ENCODE results near the gene PARD6G. TPM values are rescaled to one million over a fixed set of nuclear protein-coding genes. Genes with fewer than 3 reads are reported as not detected.
A peak's percentile ranks its signal among the peaks of the same experiment; 100 is the strongest.

PARD6G gene
- total RNA-seq, 8 experiments from 2014 or later, result 2.3 to 13.7 (median 7.2) TPM

DNA sequence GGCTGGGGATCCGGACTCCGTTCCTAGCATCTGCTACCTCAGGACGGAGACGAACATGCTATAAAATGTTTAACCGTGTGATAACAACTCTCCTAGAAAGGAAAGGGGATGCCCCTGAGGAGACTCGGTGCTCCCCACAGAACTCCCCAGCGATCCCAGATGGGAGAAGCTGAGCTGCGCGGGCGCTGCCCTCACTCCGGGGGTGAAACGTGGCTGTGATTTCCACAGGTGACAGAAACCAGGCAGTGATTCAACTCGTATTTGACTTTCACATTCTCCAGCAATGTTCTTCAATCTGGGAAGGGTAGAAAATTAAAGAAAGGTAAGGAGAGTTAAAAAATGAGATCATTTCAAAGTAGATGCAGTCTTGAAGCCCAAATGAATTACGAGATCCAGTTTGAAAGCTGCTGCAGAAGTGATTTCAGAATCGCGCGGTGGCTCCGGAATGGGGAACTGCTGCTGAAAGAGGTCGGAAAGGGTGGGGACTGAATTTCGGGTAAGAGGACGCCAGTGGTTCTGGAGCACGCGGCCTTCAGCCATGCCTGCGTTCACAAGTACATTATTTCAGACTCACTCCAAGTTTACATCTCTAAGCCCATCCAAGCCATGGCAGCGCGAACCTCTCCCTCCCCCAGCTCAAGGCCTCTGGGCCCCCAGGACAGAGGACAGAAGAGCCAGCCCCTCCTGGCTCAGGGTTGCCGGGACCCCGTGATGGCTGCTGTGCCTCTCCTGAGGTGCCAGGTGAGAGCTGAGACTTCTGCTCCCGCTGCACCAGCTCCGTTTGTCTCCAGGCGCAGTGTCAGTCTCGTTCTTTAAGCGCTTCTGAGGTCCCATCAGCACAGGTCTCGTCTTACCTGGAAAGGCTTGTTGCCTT is 98.8 kb downstream of the PARD6G start:
- peak in 5 of 8 experiments; percentile 1 to 14 (median 8) for ATAC-seq (replicated peaks in 6 of 8)
- in situ Hi-C loops (cut with MboI; ENCODE audit: low pct_unique_long_range_greater_than_20kb in 2 of 9, low sequenced_read_pairs in 9 of 9, unreplicated experiment in 9 of 9), result no loop called here
- Histone ChIP-seq H3K27ac (peak overlapping the region in 1 of 2 donors; percentile 17), H3K4me3 (peak overlapping the region; percentile 47 to 65 (median 61)), H3K4me1 (replicated peaks in 1 of 2) (peaks cover 5 to 22% of the 10 kb centered on the region in 2 donors)
- 14 to 96% (median 73%) methylated on average over 2 to 21 of the region's 34 CpGs; no CpG with 5 or more reads in 1 of the 10 experiments for WGBS, 10 experiments

- ATAC-seq (replicated peaks in 6 of 8), result peak; percentile 69 to 92 (median 87)
- peak overlapping the region; percentile 68 to 74 for H3K27ac ChIP-seq
- peak overlapping the region; percentile 47 to 65 (median 61) for H3K4me3 ChIP-seq
- in situ Hi-C loops (cut with MboI; ENCODE audit: low pct_unique_long_range_greater_than_20kb in 2 of 9, low sequenced_read_pairs in 9 of 9, unreplicated experiment in 9 of 9), result no loop called here
- WGBS, 10 experiments, result 0 to 78% (median 7%) methylated on average over 3 to 18 of the region's 52 CpGs
- H3K4me1 ChIP-seq (replicated peaks in 1 of 2), result peaks cover 5 to 22% of the 10 kb centered on the region in 2 donors
Measured at GRCh38 chr18:80147418-80148325, 99.6 kb downstream of the PARD6G start.

DNA sequence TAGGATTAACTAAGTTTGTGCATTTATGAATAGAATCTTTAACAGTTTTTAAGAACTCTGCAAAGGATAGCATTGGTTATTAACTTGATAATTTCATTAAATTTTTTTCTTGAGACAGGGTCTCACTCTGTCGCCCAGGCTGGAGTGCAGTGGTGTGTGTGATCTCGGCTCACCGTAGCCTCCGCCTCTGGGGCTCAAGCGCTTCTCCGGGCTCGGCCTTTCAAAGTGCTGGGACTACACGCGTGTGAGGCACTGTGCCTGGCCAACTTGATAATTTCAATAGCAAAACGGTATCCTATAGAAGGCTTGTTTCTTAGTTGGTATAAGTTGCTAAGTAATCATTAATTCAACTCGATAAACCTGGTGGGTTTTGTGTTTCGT is 100.3 kb downstream of the PARD6G start:
- Histone ChIP-seq H3K4me3 (peak overlapping the region; percentile 47 to 65 (median 61)), H3K4me1 (replicated peaks in 1 of 2) (peaks cover 5 to 22% of the 10 kb centered on the region in 2 donors), H3K27ac (peak overlapping the region; percentile 68 to 74)
- ATAC-seq (replicated peaks in 6 of 8), result peak; percentile 4 to 43 (median 31)
- 0 to 66% (median 32%) methylated on average over 2 to 11 of the region's 12 CpGs; no CpG with 5 or more reads in 4 of the 10 experiments for WGBS, 10 experiments
- in situ Hi-C loops (cut with MboI; ENCODE audit: low pct_unique_long_range_greater_than_20kb in 2 of 9, low sequenced_read_pairs in 9 of 9, unreplicated experiment in 9 of 9), result no loop called here

DNA sequence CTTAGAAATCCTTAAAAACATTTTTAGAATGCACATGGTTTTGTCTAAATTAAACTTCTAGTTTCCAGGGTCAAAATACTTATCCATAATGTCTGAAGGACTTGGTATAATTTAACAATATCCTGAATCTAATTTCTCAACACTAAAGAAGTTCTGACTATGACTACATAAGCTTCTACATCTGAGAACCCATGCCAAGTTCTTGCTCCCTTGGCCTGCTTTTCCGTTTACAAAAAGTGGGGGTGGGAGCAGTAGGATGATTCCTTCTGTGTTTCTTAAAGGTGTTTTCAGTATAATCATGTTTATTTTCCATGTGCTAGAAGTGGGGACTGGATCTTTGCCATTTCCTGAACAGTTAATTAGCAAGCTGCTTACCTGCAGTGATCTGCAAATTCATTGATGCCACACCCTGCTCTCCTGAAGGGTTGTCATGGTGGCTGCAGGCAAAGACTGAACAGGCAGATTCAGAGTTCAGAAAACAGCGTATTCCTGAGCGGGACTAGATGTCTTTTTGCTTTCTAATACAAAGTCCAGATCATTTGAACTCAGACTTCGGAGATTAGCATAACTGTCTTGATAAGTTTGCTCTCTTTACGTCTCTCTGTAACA is 102.0 kb downstream of the PARD6G start:
- H3K4me1 ChIP-seq (replicated peaks in 1 of 2), result peaks cover 5 to 22% of the 10 kb centered on the region in 2 donors
- ATAC-seq (replicated peaks in 6 of 8), result no peak
- in situ Hi-C loops (cut with MboI; ENCODE audit: low pct_unique_long_range_greater_than_20kb in 2 of 9, low sequenced_read_pairs in 9 of 9, unreplicated experiment in 9 of 9), result no loop called here
- H3K4me3 ChIP-seq, result no peak overlapping the region
- WGBS, 10 experiments, result 71 to 100% (median 94%) methylated on average over 1 to 5 of the region's 5 CpGs
- no peak overlapping the region for H3K27ac ChIP-seq

DNA sequence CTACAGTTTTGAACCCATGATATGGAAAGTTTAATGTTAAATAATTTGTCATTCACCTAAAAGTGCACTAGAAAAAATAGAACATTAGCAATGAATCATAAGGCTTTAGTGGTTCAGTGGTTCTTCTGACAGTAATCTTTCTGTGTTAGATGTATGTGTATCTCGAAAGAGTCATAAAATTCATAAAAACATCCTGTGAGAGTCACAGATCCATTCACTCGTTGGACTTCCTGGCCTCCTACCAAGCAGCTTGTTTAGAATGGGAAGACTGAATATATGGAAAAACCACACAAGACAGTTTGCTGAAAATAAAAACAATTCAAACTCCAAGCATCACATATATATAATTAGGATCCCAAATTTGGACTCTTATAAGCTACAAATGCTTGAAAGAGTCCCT is 103.4 kb downstream of the PARD6G start:
- no peak for ATAC-seq (replicated peaks in 6 of 8)
- 0 to 100% (median 48%) methylated on average over 1 to 2 of the region's 2 CpGs; no CpG with 5 or more reads in 1 of the 10 experiments for WGBS, 10 experiments
- H3K4me3 ChIP-seq, result no peak overlapping the region
- peaks cover 5 to 15% of the 10 kb centered on the region in 2 donors for H3K4me1 ChIP-seq (replicated peaks in 1 of 2)
- in situ Hi-C loops (cut with MboI; ENCODE audit: low pct_unique_long_range_greater_than_20kb in 2 of 9, low sequenced_read_pairs in 9 of 9, unreplicated experiment in 9 of 9), result no loop called here
- H3K27ac ChIP-seq, result no peak overlapping the region

DNA sequence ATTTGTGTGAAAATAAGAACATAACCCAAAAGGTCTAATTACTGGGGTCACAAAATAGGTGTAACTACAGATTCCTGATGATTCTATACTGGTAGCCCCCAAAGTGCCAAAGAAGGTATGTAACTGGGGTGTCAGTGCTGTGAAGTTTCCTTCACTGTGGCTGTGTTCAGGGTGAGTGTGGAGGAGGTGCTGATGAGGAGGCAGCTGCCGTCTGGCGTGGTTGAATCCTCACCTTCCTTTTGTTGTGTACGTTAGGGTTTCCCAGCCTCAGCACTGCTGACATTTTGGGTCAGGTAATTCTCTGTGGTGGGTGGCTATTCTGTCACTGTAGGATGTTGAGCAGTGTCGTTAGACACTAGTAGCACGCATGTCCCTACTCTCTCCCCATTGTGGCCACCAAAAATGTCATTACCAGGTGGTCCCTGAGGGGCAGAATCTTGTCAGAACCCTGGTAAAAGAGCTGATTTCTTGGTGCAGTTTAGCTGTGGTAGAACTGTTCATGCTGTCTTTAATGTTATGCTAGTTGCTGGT is 106.8 kb downstream of the PARD6G start:
- H3K27ac ChIP-seq, result no peak overlapping the region
- ATAC-seq (replicated peaks in 6 of 8), result no peak
- H3K4me3 ChIP-seq, result no peak overlapping the region
- WGBS, 10 experiments, result 88 to 93% methylated on average over 3 of the region's 5 CpGs; no CpG with 5 or more reads in 8 of the 10 experiments
- in situ Hi-C loops (cut with MboI; ENCODE audit: low pct_unique_long_range_greater_than_20kb in 2 of 9, low sequenced_read_pairs in 9 of 9, unreplicated experiment in 9 of 9), result no loop called here
- no peaks in the 10 kb centered on the region for H3K4me1 ChIP-seq (replicated peaks in 1 of 2)

DNA sequence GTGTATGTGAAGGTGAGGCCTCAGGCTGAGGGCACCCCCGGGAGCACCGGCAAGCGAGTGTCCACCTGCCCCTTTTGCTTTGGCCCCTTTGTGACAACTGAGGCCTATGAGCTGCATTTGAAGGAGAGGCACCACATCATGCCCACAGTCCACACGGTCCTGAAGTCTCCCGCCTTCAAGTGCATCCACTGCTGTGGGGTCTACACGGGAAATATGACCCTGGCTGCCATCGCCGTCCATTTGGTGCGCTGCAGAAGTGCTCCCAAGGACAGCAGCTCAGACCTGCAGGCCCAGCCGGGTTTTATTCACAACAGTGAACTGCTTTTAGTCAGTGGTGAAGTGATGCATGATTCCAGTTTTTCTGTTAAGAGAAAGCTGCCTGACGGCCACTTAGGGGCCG is 109.3 kb downstream of the PARD6G start:
- no peak overlapping the region for H3K4me3 ChIP-seq
- in situ Hi-C loops (cut with MboI; ENCODE audit: low pct_unique_long_range_greater_than_20kb in 2 of 9, low sequenced_read_pairs in 9 of 9, unreplicated experiment in 9 of 9), result no loop called here
- H3K27ac ChIP-seq, result no peak overlapping the region
- 74 to 100% (median 90%) methylated on average over 3 to 10 of the region's 12 CpGs; no CpG with 5 or more reads in 4 of the 10 experiments for WGBS, 10 experiments
- H3K4me1 ChIP-seq (replicated peaks in 1 of 2), result no peaks in the 10 kb centered on the region
- no peak for ATAC-seq (replicated peaks in 6 of 8)

DNA sequence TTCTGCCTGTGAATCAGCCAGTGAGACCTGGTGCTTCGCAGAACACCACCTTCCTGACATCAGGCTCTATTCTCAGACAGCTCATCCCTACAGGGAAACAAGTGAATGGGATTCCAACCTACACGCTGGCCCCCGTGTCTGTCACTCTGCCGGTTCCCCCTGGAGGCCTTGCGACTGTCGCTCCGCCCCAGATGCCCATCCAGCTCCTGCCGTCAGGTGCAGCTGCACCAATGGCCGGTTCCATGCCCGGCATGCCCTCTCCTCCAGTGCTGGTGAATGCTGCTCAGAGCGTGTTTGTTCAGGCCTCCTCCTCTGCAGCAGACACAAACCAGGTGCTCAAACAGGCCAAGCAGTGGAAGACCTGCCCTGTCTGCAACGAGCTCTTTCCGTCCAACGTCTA is 110.2 kb downstream of the PARD6G start:
- Histone ChIP-seq H3K27ac (no peak overlapping the region), H3K4me1 (replicated peaks in 1 of 2) (no peaks in the 10 kb centered on the region), H3K4me3 (no peak overlapping the region)
- ATAC-seq (replicated peaks in 6 of 8), result peak in 3 of 8 experiments; percentile 21 to 25 (median 24)
- in situ Hi-C loops (cut with MboI; ENCODE audit: low pct_unique_long_range_greater_than_20kb in 2 of 9, low sequenced_read_pairs in 9 of 9, unreplicated experiment in 9 of 9), result no loop called here
- 79 to 100% (median 93%) methylated on average over 1 to 5 of the region's 14 CpGs; no CpG with 5 or more reads in 6 of the 10 experiments for WGBS, 10 experiments

GRCh38 chr18:80136679-80137078 is 110.6 kb downstream of the PARD6G start:
- Histone ChIP-seq H3K4me3 (no peak overlapping the region), H3K27ac (no peak overlapping the region), H3K4me1 (replicated peaks in 1 of 2) (no peaks in the 10 kb centered on the region)
- 60 to 89% methylated on average over 1 to 3 of the region's 8 CpGs; no CpG with 5 or more reads in 8 of the 10 experiments for WGBS, 10 experiments
- peak in 3 of 8 experiments; percentile 12 to 24 (median 15) for ATAC-seq (replicated peaks in 6 of 8)
- in situ Hi-C loops (cut with MboI; ENCODE audit: low pct_unique_long_range_greater_than_20kb in 2 of 9, low sequenced_read_pairs in 9 of 9, unreplicated experiment in 9 of 9), result no loop called here

GRCh38 chr18:80135136-80135535 is 112.2 kb downstream of the PARD6G start:
- in situ Hi-C loops (cut with MboI; ENCODE audit: low pct_unique_long_range_greater_than_20kb in 2 of 9, low sequenced_read_pairs in 9 of 9, unreplicated experiment in 9 of 9), result no loop called here
- no peaks in the 10 kb centered on the region for H3K4me1 ChIP-seq (replicated peaks in 1 of 2)
- no peak for ATAC-seq (replicated peaks in 6 of 8)
- H3K27ac ChIP-seq, result no peak overlapping the region
- 67 to 100% (median 100%) methylated on average over 1 of the region's 1 CpG; no CpG with 5 or more reads in 4 of the 10 experiments for WGBS, 10 experiments
- no peak overlapping the region for H3K4me3 ChIP-seq

- no peaks in the 10 kb centered on the region for H3K4me1 ChIP-seq (replicated peaks in 1 of 2)
- H3K4me3 ChIP-seq, result no peak overlapping the region
- in situ Hi-C loops (cut with MboI; ENCODE audit: low pct_unique_long_range_greater_than_20kb in 2 of 9, low sequenced_read_pairs in 9 of 9, unreplicated experiment in 9 of 9), result no loop called here
- ATAC-seq (replicated peaks in 6 of 8), result no peak
- H3K27ac ChIP-seq, result no peak overlapping the region
- WGBS, 10 experiments, result 10 to 100% (median 100%) methylated on average over 1 of the region's 1 CpG; no CpG with 5 or more reads in 2 of the 10 experiments
Measured at GRCh38 chr18:80133124-80133523, 114.2 kb downstream of the PARD6G start.

- 80 to 100% (median 95%) methylated on average over 1 to 2 of the region's 3 CpGs; no CpG with 5 or more reads in 3 of the 10 experiments for WGBS, 10 experiments
- no peak overlapping the region for H3K4me3 ChIP-seq
- no peaks in the 10 kb centered on the region for H3K4me1 ChIP-seq (replicated peaks in 1 of 2)
- peak in 2 of 8 experiments; percentile 49 to 68 for ATAC-seq (replicated peaks in 6 of 8)
- in situ Hi-C loops (cut with MboI; ENCODE audit: low pct_unique_long_range_greater_than_20kb in 2 of 9, low sequenced_read_pairs in 9 of 9, unreplicated experiment in 9 of 9), result no loop called here
- no peak overlapping the region for H3K27ac ChIP-seq
Measured at GRCh38 chr18:80132180-80132812, 115.0 kb downstream of the PARD6G start.
